H1 (cell line): ENCODE measurements around the gene ITPKB. TPM values are rescaled to one million over a fixed set of nuclear protein-coding genes. Genes with fewer than 3 reads are reported as not detected.
A peak's percentile ranks its signal among the peaks of the same experiment; 100 is the strongest.

Experiments used
- CTCF ChIA-PET: fragments of 300-600 bp; sonication (Branson Sonifier 250); formaldehyde crosslinking; loops from one replicate; lab custom pipeline; 2021; ENCODE audit not compliant: partially characterized antibody; lab: Charles Lee
- POLR2A ChIA-PET: fragments of 300-600 bp; sonication (Branson Sonifier 250); formaldehyde crosslinking; loops from one replicate; lab custom pipeline; 2021; ENCODE audit warnings: inconsistent platforms; ENCODE audit not compliant: partially characterized antibody; lab: Charles Lee
- DNase-seq, 2 experiments: peaks; one replicate each; pipeline versions ENCODE4 v3.0.0 to v3.0.0-alpha.2; 2010 to 2022; ENCODE audit warnings: low spot score in 2 of 2, low read depth in 1 of 2, mixed read lengths in 1 of 2
- FAIRE-seq: peaks from 2 replicates; lab custom pipeline; 2011; peaks lifted over from hg19 to GRCh38; lab: Jason Lieb, UNC
- H2AFZ ChIP-seq: 2 replicates; pipeline ENCODE4 v1.8.1; 2012; ENCODE audit warnings: low read length, inconsistent platforms
- H2AK5ac ChIP-seq: 2 replicates; pipeline ENCODE4 v1.6.1; 2013; ENCODE audit warnings: low read depth, low read length
- H2BK120ac ChIP-seq: replicated peaks from 2 replicates; pipeline ENCODE3; 2013; ENCODE audit warnings: low read depth, low read length, inconsistent platforms
- H2BK12ac ChIP-seq: 2 replicates; pipeline ENCODE4 v1.6.1; 2013; ENCODE audit warnings: low read depth, low read length
- H2BK15ac ChIP-seq: 2 replicates; pipeline ENCODE4 v1.6.1; 2013; ENCODE audit warnings: low read length
- H2BK20ac ChIP-seq: 2 replicates; pipeline ENCODE4 v1.6.1; 2013; ENCODE audit warnings: low read length
- H2BK5ac ChIP-seq: 2 replicates; pipeline ENCODE4 v1.6.1; 2013; ENCODE audit warnings: low read depth, low read length
- H3K14ac ChIP-seq: 2 replicates; pipeline ENCODE4 v1.6.1; 2013; ENCODE audit warnings: inconsistent platforms; ENCODE audit not compliant: insufficient read length
- H3K18ac ChIP-seq: 2 replicates; pipeline ENCODE4 v1.6.1; 2013; ENCODE audit warnings: low read length; ENCODE audit errors: extremely low read depth
- H3K23ac ChIP-seq: 2 replicates; pipeline ENCODE4 v1.6.1; 2013; ENCODE audit warnings: inconsistent platforms; ENCODE audit not compliant: insufficient read length
- H3K23me2 ChIP-seq: 2 replicates; pipeline ENCODE4 v1.6.1; 2013; ENCODE audit warnings: low read depth, low read length
- H3K27ac ChIP-seq: 2 replicates; pipeline ENCODE4 v1.6.1; 2011; ENCODE audit warnings: low read depth, low read length, inconsistent platforms
- H3K27me3 ChIP-seq, 4 experiments: replicated peaks in 1 of 4; 1 replicate in 1 of 4; 2 replicates in 3 of 4; pipeline versions ENCODE4 v1.6.1 to v1.8.1; 2011 to 2013; ENCODE audit warnings: low read length in 3 of 4, mild to moderate bottlenecking in 3 of 4, inconsistent platforms in 2 of 4, mixed read lengths in 2 of 4, moderate library complexity in 1 of 4; ENCODE audit not compliant: control insufficient read depth in 3 of 4, insufficient read depth in 3 of 4; ENCODE audit errors: extremely low read depth in 1 of 4
- H3K36me3 ChIP-seq, 4 experiments: 2 replicates each; pipeline versions ENCODE4 v1.6.1 to v1.8.1; 2011 to 2013; ENCODE audit warnings: mild to moderate bottlenecking in 4 of 4, low read length in 3 of 4, moderate library complexity in 2 of 4, control low read depth in 1 of 4, inconsistent platforms in 1 of 4; ENCODE audit not compliant: insufficient read depth in 4 of 4, control insufficient read depth in 2 of 4
- H3K4ac ChIP-seq: replicated peaks from 2 replicates; pipeline ENCODE3; 2013; ENCODE audit warnings: low read length, low read depth, mixed read lengths, inconsistent platforms; ENCODE audit not compliant: insufficient read length
- H3K4me1 ChIP-seq, 4 experiments: replicated peaks in 1 of 4; 1 replicate in 1 of 4; 2 replicates in 3 of 4; pipeline versions ENCODE4 v1.6.1 to v1.8.1; 2011 to 2013; ENCODE audit warnings: low read length in 3 of 4, inconsistent platforms in 2 of 4, mixed read lengths in 1 of 4; ENCODE audit not compliant: insufficient read depth in 4 of 4, control insufficient read depth in 3 of 4
- H3K4me2 ChIP-seq, 2 experiments: 2 replicates each; pipeline versions ENCODE4 v1.6.1 to v1.8.1; 2011 to 2013; ENCODE audit warnings: low read depth in 2 of 2, low read length in 2 of 2, control low read depth in 1 of 2, inconsistent platforms in 1 of 2, mild to moderate bottlenecking in 1 of 2; ENCODE audit not compliant: insufficient read depth in 1 of 2
- H3K4me3 ChIP-seq, 4 experiments: fragments of 200-600, 300-600 bp in 1 of 4; sonication (generic), shearing (Covaris generic), sonication (Bioruptor Twin) in 1 of 4; 2 replicates each; pipeline versions ENCODE4 v1.5.1 to v1.8.1; 2011 to 2016; ENCODE audit warnings: low read length in 4 of 4, low read depth in 3 of 4, control low read depth in 2 of 4, inconsistent platforms in 2 of 4, mild to moderate bottlenecking in 2 of 4, mixed read lengths in 1 of 4, moderate library complexity in 1 of 4; ENCODE audit not compliant: insufficient read depth in 2 of 4; ENCODE audit errors: extremely low read depth in 1 of 4
- H3K56ac ChIP-seq: replicated peaks from 2 replicates; pipeline ENCODE3; 2013; ENCODE audit warnings: low read depth, mild to moderate bottlenecking, mixed read lengths, low read length, inconsistent platforms; ENCODE audit not compliant: insufficient read length
- H3K79me1 ChIP-seq: 2 replicates; pipeline ENCODE4 v1.6.1; 2013; ENCODE audit warnings: low read depth, low read length, control low read depth
- H3K79me2 ChIP-seq, 2 experiments: 2 replicates each; pipeline versions ENCODE4 v1.6.1 to v1.8.1; 2012 to 2013; ENCODE audit warnings: low read length in 2 of 2, mild to moderate bottlenecking in 2 of 2, inconsistent platforms in 1 of 2; ENCODE audit not compliant: insufficient read depth in 2 of 2, control insufficient read depth in 1 of 2
- H3K9ac ChIP-seq, 4 experiments: replicated peaks in 1 of 4; 1 replicate in 1 of 4; 2 replicates in 3 of 4; pipeline versions ENCODE4 v1.6.1 to v1.8.1; 2011 to 2013; ENCODE audit warnings: low read depth in 3 of 4, low read length in 3 of 4, control low read depth in 2 of 4, mild to moderate bottlenecking in 2 of 4, moderate library complexity in 2 of 4, inconsistent platforms in 1 of 4; ENCODE audit errors: extremely low read depth in 1 of 4
- H3K9me3 ChIP-seq, 2 experiments: 2 replicates each; pipeline versions ENCODE4 v1.6.1 to v1.8.1; 2012 to 2013; ENCODE audit warnings: mild to moderate bottlenecking in 2 of 2, moderate library complexity in 2 of 2, control low read depth in 1 of 2, inconsistent platforms in 1 of 2, low read depth in 1 of 2, low read length in 1 of 2, mixed read lengths in 1 of 2; ENCODE audit not compliant: insufficient read depth in 2 of 2
- H4K20me1 ChIP-seq, 2 experiments: replicated peaks in 1 of 2; 2 replicates each; pipeline versions ENCODE3 to v1.8.1; 2011 to 2013; ENCODE audit warnings: inconsistent platforms in 2 of 2, low read length in 2 of 2, mild to moderate bottlenecking in 1 of 2; ENCODE audit not compliant: insufficient read depth in 2 of 2, control insufficient read depth in 1 of 2
- H4K5ac ChIP-seq: 2 replicates; pipeline ENCODE4 v1.6.1; 2013; ENCODE audit warnings: low read length, low read depth, mixed read lengths, inconsistent platforms; ENCODE audit not compliant: insufficient read length
- H4K8ac ChIP-seq: 2 replicates; pipeline ENCODE4 v1.8.0; 2013; ENCODE audit warnings: mild to moderate bottlenecking, moderate library complexity, low read length, inconsistent platforms; ENCODE audit not compliant: insufficient read depth; ENCODE audit errors: extremely low read depth
- H4K91ac ChIP-seq: replicated peaks from 2 replicates; pipeline ENCODE3; 2013; ENCODE audit warnings: low read length, mixed read lengths, inconsistent platforms; ENCODE audit not compliant: insufficient read length
- BCL11A ChIP-seq, 2 experiments: IDR thresholded peaks; one replicate each; pipeline ENCODE4 v1.6.1; 2011; ENCODE audit warnings: low read depth in 2 of 2, low read length in 2 of 2, mild to moderate bottlenecking in 2 of 2
- CBX5 ChIP-seq: fragments of 300-800, 300-1000 bp; sonication (generic); IDR thresholded peaks from 2 replicates; pipeline ENCODE4 v1.7.1; 2016; ENCODE audit warnings: antibody characterized with exemption, low read length, low read depth
- CHD2 ChIP-seq: IDR thresholded peaks from 2 replicates; pipeline ENCODE4 v1.6.1; 2012; ENCODE audit warnings: low read length, improper control_type of control experiment
- EGR1 ChIP-seq: IDR thresholded peaks from 2 replicates; pipeline ENCODE4 v1.6.1; 2011; ENCODE audit warnings: low read depth, low read length, borderline replicate concordance
- GABPA ChIP-seq: IDR thresholded peaks from 2 replicates; pipeline ENCODE4 v1.6.1; 2011; ENCODE audit warnings: mild to moderate bottlenecking, low read length, moderate library complexity, borderline replicate concordance; ENCODE audit not compliant: insufficient read depth
- MAFK ChIP-seq: IDR thresholded peaks from 2 replicates; pipeline ENCODE4 v1.6.1; 2012; ENCODE audit warnings: low read depth, mild to moderate bottlenecking, improper control_type of control experiment, low read length
- NANOG ChIP-seq: IDR thresholded peaks from 2 replicates; pipeline ENCODE4 v1.6.1; 2011; ENCODE audit warnings: low read length, low read depth, mild to moderate bottlenecking, inconsistent platforms; ENCODE audit not compliant: insufficient read depth, poor library complexity, severe bottlenecking
- PHF8 ChIP-seq: fragments of 200-600 bp; sonication (generic); conservative IDR thresholded peaks from 2 replicates; pipeline ENCODE4 v1.7.1; 2012; ENCODE audit warnings: low read depth, mild to moderate bottlenecking, inconsistent platforms, low read length, moderate library complexity
- RXRA ChIP-seq: IDR thresholded peaks from 2 replicates; pipeline ENCODE4 v1.6.1; 2011; ENCODE audit warnings: low read depth, mild to moderate bottlenecking, low read length, moderate library complexity; ENCODE audit not compliant: insufficient read depth
- SAP30 ChIP-seq: fragments of 300-600 bp; sonication (generic); IDR thresholded peaks from 2 replicates; pipeline ENCODE4 v1.7.1; 2012; ENCODE audit warnings: low read length, moderate library complexity, mild to moderate bottlenecking, inconsistent platforms; ENCODE audit not compliant: insufficient read depth, insufficient replicate concordance
- SUZ12 ChIP-seq: fragments of 200-600 bp; sonication (generic); IDR thresholded peaks from 2 replicates; pipeline ENCODE4 v1.6.1; 2012; ENCODE audit warnings: mild to moderate bottlenecking, inconsistent platforms, low read length, moderate library complexity, mixed read lengths
- WGBS, 2 experiments: shearing (Covaris generic) in 1 of 2; methylation state at CpG; one replicate each; pipeline versions ENCODE4 v1.1.6 to v1.1.7; 2013 to 2015; ENCODE audit warnings: low lambda C conversion rate in 2 of 2, mixed read lengths in 2 of 2, inconsistent platforms in 1 of 2, low coverage in 1 of 2, missing lambda C conversion rate in 1 of 2; ENCODE audit not compliant: insufficient replicate concordance in 2 of 2, insufficient coverage in 1 of 2, insufficient read length in 1 of 2; ENCODE audit errors: extremely low coverage in 1 of 2, missing lambda C conversion rate in 1 of 2; 5-methylcytosine and 5-hydroxymethylcytosine counted together
- polyA plus RNA-seq, 7 experiments: library from polyadenylated mRNA; depleted of rRNA in 3 of 7; stranded (reverse) in 5 of 7; unstranded in 2 of 7; fragments of >200 nt in 5 of 7; fragments of 200-250 nt in 2 of 7; gene quantifications; 1 replicate in 5 of 7; 2 replicates in 1 of 7; 4 replicates in 1 of 7; pipeline versions ENCODE4 v1.2.1 to v1.2.3, GENCODE V29; 2011 to 2013; ENCODE audit warnings: missing spikeins in 2 of 7, mixed read lengths in 2 of 7
- total RNA-seq: library from RNA; stranded (reverse); fragmentation: NEBNext Ultra II Directional; extraction: Animal tissue kit (Norgen Biotek cat#: 25700); gene quantifications from 2 replicates; pipeline ENCODE4 v1.2.1, GENCODE V29; 2021
- TF ChIP-seq, protein P1 (sequence below): IDR thresholded peaks from 2 replicates; pipeline ENCODE4 v1.6.1; 2012; ENCODE audit warnings: inconsistent platforms

The ITPKB gene
- total and polyA plus RNA-seq, 2 of the 8 experiments (the other 6 are each of a cell fraction or from before 2014, with no cell fraction given) = 1.7 to 4.8 TPM

DNA sequence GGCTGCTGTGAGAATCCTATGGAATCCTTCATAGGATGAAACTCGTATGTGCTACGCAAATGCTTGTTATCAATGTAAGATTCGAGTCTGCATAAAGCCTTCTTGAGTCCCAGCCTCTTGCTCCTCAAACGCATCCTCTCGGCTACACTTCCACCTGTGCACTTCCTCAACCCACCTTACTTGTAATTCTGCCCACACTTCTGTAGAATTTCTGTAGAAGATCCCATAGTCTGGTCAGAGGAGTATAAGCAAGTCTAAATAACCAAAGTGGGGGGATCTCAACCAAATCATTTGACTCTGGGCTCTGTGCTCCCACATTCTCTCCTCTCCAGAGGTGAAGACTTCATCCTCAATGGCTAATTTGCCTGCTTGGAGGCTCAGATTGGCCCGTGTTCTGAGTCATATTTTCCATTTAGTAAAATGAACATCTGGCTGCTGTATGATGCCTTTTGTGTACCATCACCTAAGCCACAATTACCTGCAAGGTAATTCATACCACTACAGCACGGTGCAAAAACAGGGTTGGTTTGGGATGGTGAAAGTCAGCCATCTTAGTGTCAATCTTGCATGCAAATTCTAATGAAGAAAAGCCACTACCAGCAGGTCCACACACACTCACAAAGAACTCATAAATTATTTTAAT is 63.2 kb downstream of the ITPKB start:
- H3K27ac ChIP-seq = no peak overlapping the region
- TF ChIP-seq CHD2 = no peak
- TF ChIP-seq GABPA = no peak
- TF ChIP-seq EGR1 = no peak
- no peak for TF ChIP-seq SUZ12
- no peak for TF ChIP-seq RXRA
- TF ChIP-seq PHF8 = no peak
- TF ChIP-seq, protein P1, sequence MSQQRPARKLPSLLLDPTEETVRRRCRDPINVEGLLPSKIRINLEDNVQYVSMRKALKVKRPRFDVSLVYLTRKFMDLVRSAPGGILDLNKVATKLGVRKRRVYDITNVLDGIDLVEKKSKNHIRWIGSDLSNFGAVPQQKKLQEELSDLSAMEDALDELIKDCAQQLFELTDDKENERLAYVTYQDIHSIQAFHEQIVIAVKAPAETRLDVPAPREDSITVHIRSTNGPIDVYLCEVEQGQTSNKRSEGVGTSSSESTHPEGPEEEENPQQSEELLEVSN = no peak
- no peak for TF ChIP-seq CBX5
- no peak for TF ChIP-seq SAP30
- no peak for TF ChIP-seq BCL11A (IDR thresholded peaks at IDR 0.05; ENCODE audit: low read depth in 2 of 2, low read length in 2 of 2)
- no peak for TF ChIP-seq NANOG
- TF ChIP-seq MAFK = no peak

More for the DNA sequence above, 63.2 kb downstream of the ITPKB start:
- no peaks in the 10 kb centered on the region for H3K79me2 ChIP-seq
- H2AFZ ChIP-seq = no peak overlapping the region
- H4K91ac ChIP-seq = no peak overlapping the region
- H3K4ac ChIP-seq = no peak overlapping the region
- H2BK5ac ChIP-seq = no peak overlapping the region
- no peaks in the 10 kb centered on the region; the same call in 1 of the 2 replicates for H3K79me1 ChIP-seq
- H3K23me2 ChIP-seq = peaks cover 3% of the 10 kb centered on the region; the same call in 1 of the 2 replicates
- DNase-seq (no peak), FAIRE-seq (no peak)
- H2BK120ac ChIP-seq = no peak overlapping the region
- H2BK15ac ChIP-seq = no peak overlapping the region
- no peaks in the 10 kb centered on the region for H3K9me3 ChIP-seq
- no peak overlapping the region for H4K8ac ChIP-seq
- no peak overlapping the region for H3K4me2 ChIP-seq
- no peaks in the 10 kb centered on the region for H3K36me3 ChIP-seq
- H3K9ac ChIP-seq = no peak overlapping the region
- no peak overlapping the region for H3K23ac ChIP-seq
- H2BK12ac ChIP-seq = peak overlapping the region; percentile 65; the same call in 1 of the 2 replicates
- H2AK5ac ChIP-seq = no peak overlapping the region
- H4K5ac ChIP-seq = no peak overlapping the region
- H3K4me1 ChIP-seq = peaks cover 4 to 11% (median 8%) of the 10 kb centered on the region in 4 experiments; a peak in 6 of 7 replicates
- POLR2A ChIA-PET = no interaction called here
- WGBS, 2 experiments = 88% methylated on average over 7 of the region's 7 CpGs; no CpG with 5 or more reads in 1 of the 2 experiments
- no peak overlapping the region for H3K56ac ChIP-seq
- H2BK20ac ChIP-seq = no peak overlapping the region
- no peak overlapping the region for H3K14ac ChIP-seq
- H3K4me3 ChIP-seq = no peak overlapping the region
- H4K20me1 ChIP-seq = no peaks in the 10 kb centered on the region
- H3K27me3 ChIP-seq = peaks cover 0 to 12% (median 6%) of the 10 kb centered on the region in 4 experiments; a peak in 4 of 7 replicates
- H3K18ac ChIP-seq = no peak overlapping the region
- CTCF ChIA-PET = interaction anchor here (1.0 to 1.2 kb wide), 3 partner anchors 8 to 49 kb away, joined by 3 read pairs; no protein-coding TSS in a partner anchor
